Measurements from ENCODE around the gene UBE2S.
"Not testable (repeated sequence)": the region's sequence is repeated elsewhere in the genome, so short reads cannot be mapped to it uniquely, and the experiment has no call there.

UBE2S gene

DNA sequence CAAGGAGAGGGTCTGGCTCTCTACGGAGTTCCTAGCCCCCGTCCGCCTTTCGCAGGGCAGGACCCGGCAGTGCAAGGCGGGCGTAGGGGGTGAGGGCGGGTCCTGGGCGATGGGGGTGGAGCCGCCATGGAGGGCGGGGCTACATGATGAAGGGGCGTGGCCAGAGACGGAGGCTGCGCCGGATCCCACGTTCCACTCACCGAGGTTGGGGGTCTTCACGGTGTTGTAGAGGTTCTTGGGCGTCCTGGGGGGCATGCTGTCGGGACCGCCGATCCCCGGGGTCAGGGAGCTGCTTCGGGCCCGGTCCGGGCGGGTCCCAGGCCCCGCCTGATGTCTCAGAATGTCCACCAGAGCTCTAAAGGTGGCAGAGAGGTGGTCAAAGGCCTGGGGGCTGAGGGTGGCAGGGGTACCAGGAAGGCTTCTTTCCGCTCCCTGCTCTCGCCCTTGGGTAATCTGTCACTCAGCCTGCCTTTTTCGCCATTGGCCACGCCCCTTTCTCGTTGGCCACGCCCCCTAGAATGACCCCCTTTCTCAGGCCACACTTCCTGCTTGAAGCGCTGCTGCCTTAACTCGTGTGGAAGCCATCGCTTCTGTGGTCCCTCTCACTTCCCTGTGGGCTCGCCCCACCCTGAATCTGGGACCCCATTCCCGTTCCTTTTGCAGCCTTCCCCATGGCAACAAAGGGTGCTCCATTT, 33.0 kb upstream of the UBE2S start:
- no peak for DNase-seq (ENCODE audit: low spot score)

- no peak for DNase-seq (ENCODE audit: low spot score)
Observed at GRCh38 chr19:55439052-55439451, 31.5 kb upstream of the UBE2S start.

- peak; percentile 94 for DNase-seq (ENCODE audit: low spot score)
Observed at GRCh38 chr19:55437410-55437809, 29.8 kb upstream of the UBE2S start.

DNA sequence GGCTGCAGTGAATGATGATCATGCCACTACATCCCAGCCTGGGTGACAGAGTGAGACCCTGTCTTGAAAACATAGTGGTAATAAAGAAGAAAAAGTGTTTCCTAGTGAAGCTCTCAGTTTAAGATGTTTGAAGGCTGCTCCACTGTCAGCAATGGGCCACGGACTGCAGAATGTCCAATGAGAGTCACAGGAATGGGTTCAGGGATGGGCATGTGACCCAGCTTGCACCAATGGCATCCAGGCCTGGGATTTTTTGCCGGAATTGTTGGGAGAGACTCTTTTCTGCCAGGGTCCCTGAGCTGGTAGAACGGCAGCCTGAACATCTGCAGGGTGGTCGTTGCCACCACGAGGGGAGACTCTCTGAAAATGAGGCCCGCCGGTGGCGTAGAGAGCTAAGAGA, 29.3 kb upstream of the UBE2S start:
- DNase-seq (ENCODE audit: low spot score), result no peak

GRCh38 chr19:55435020-55435419, 27.4 kb upstream of the UBE2S start:
- DNase-seq (ENCODE audit: low spot score), result no peak

GRCh38 chr19:55434356-55434919, 26.9 kb upstream of the UBE2S start:
- DNase-seq (ENCODE audit: low spot score), result no peak

GRCh38 chr19:55433292-55433691, 25.7 kb upstream of the UBE2S start:
- DNase-seq (ENCODE audit: low spot score), result no peak

- DNase-seq (ENCODE audit: low spot score), result no peak
Observed at GRCh38 chr19:55432241-55432959, 24.8 kb upstream of the UBE2S start.

DNA sequence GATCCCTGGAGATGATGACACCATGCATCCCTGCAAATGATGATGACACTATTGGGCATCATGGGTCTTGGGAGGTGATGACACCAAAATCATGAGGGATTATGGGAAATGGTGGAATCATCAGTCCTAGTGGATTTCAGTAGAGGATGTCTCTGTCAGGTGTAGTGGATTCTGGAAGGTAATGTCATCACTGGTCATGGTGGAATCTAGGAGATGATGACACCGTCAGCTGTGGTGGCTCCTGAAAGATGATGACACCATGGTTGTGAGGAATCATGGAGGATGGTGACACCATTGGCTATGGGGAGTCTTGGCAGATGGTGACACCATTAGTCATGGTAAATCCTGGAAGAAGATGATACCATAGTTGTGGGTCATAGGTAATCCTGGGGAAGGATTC, 23.6 kb upstream of the UBE2S start:
- DNase-seq (ENCODE audit: low spot score), result no peak

DNA sequence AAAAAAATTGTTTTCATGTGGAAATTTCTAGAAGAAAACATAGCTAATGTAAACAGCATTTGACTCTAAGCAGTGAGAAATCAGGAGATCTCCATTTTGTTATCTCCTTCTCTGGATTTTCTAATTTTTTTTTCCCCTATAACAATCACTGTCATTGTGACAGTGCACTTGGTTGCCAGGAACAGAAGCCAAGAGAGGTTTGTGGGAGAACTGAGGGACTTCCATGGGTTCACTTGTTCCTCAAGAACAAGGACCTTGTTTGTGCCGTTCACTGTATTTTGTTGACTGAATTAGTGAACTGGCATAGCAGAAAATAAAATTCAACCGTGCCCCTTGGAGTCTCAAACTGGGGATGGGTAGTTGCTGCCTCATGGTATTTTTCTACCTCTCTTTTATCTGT, 18.5 kb upstream of the UBE2S start:
- DNase-seq (ENCODE audit: low spot score), result no peak

DNA sequence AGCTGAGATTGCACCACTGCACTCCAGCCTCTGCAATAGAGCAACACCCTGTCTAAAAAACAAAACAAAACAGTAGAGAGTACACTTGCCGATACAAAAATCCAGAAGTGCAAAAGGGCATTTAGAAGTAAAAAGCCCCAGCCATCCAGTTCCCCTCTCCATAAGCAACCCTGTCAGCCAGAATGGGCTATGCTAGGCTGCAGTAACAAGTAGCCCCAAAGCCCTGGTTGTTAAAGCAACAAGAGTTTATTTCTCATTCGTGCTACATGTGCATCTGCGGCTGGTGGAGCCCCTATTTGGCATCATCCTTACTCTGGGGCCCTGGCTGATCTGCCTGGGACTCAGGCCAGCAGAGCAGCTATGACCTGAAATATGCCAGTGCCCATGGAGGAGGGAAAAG, 16.9 kb upstream of the UBE2S start:
- DNase-seq (ENCODE audit: low spot score), result no peak

GRCh38 chr19:55423225-55424005, 15.8 kb upstream of the UBE2S start:
- DNase-seq (ENCODE audit: low spot score), result no peak

- not testable (repeated sequence) for DNase-seq (ENCODE audit: low spot score)
Observed at GRCh38 chr19:55421281-55421680, 13.7 kb upstream of the UBE2S start.

DNA sequence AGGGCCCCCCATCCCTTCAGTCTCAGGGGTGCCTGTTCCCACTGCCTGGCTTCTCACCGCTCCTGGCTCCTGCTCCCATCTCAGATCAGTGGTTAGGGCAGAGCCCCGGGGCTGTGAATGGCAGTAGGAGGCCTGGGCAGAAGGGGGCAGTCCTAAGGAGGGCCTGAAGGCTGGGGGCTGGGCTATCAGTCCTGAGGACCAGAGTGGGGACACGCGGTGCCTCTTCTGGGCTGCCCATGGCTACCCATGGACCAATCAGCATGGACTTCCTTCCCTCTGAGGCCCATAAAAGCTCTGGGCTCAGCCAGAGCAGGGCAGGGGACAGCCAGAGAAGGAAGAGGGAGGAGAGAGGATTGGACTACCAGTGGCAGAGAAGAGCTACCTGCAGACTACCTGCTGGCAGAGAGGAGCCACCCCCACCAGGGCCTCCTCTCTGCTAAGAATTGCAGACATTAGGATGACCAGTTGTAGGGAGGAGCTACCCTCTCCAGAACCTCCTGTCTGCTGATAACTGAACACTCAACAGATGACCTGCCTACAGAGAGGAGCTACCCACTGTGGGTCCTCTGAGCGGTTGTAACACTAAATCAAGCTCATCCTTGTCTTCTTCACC, 12.1 kb upstream of the UBE2S start:
- DNase-seq (ENCODE audit: low spot score), result no peak

DNA sequence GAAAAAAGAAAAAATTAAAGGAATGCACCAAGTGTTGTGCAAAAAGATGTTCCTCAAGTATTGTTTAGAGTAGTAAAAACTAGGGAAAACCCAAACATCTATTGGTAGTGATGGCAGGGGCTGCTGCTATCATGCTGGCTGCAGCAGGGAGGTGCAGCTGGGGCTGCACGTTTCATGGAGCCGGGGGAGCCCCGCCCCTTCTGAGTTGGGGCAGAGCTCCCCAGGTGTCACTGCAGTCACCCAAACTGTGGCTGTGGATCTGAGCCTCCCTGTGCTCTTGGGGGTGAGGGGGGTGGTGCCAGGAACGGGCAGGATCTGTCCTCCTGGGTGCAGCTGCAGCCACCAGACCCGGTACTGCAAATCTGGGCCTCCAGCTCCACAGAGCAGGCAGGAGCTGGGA, 11.5 kb upstream of the UBE2S start:
- DNase-seq (ENCODE audit: low spot score), result no peak

DNA sequence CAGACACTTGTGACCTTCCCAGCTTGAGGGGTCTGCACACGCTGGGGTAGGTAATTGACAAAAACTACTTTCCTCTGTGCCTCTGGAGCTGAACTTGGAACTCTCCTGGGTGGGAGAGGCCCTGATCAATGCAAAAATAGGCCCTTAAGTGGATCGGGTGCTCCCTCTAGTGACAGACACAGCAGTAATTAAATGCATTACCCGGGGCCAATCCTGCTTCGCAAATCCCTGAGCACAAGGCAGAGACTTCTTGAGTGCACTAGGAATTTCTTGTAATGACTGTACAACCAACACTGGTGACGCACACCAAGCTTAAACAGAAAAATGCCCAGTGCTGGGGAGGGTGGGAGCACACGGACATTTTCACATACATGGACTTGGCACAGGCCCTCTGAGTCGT, 10.6 kb upstream of the UBE2S start:
- peak; percentile 85 for DNase-seq (ENCODE audit: low spot score)

DNA sequence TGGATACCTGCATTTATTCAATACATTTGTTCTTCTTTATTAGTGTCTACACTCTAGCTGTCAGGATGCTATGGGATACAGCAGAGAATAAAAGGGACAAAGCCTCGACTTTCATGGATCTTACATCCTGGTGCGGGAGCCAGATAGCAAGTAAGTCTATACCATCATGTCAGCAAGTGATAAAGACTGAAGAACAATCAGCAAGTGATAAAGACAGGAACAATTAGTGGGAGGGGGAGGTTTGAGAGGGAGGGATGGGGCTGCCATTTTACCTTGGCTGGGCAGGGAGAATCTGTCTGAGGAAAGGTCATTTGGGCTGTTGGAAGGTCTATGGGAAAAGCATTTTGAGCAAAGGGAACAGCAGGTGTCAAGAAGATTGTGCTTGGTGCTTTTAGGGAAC, 2.6 kb upstream of the UBE2S start:
- DNase-seq (ENCODE audit: low spot score), result no peak

GRCh38 chr19:55409179-55409578, 1.6 kb upstream of the UBE2S start:
- DNase-seq (ENCODE audit: low spot score), result not testable (repeated sequence)

GRCh38 chr19:55408533-55408872, 915 bp upstream of the UBE2S start:
- DNase-seq (ENCODE audit: low spot score), result no peak

DNA sequence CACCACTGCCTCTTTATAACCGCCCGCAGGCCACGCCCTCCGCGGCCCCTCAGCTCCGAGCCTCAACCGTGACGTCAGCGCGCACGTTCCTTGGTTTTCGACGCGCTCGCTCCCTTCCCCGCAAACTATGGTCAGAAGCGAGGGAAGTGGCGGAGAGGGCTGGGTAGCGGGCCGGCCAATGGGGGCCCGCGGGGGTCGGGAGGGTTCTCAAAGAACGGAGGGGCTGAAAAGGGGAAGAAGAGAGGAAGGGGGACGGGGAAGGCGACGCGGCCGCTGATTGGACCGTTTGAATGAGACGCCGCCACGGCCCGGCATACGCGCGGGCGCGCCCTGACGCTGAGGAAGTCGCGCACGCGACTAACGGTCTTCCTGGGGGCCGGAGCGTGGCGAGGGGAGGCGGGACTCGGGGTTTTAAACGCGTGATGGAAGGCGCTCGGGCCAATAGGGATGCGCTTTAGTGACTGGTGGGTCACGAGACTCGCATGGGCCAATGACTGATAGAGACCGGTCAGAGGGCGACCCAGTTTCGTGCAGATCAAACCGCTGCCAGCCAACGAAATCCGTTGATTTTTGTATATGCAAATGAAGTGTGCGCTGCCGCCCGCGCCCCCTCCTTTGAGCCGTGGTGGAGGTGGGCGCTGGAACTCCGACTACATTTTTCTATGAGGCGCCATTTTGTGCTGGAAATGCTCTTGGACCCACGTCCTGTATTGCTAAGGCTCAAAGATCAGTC, 378 bp upstream of the UBE2S start:
- DNase-seq (ENCODE audit: low spot score), result peak; percentile 100

DNA sequence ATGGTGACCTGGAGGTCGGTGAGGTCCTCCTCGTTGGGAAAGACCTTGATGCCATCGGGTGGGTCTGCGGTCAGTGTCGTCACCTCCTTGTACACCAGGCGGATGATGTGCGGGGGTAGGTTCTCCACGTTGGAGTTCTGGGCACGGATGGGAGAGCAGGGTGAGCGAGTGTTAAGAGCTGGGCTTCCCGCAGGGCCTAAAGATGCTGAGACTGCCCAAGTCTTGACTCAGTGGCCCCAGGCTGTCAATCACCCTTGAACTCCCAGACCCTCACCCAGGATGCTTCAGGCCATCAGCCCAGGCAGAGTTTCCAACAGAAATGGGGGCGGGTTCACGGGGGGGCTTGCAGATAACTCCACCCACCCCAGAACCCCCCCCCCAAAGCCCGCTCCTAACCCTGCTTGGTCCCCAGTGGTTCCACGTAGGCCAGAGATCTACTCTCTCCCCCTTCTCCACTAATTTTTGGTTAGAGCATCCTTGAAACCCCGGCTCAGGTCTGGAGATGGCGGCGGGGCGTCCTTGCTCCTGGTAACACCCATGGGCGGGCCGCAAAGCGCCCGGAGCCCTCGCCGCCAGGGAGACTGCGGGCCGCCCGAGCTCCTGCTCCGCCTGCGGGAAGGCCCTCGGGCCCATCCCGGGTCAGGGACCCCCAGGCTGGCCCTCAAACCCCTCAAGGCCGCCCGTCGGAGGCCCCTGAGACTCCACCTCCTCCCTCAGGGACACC, 600 bp downstream of the UBE2S start:
- no peak for DNase-seq (ENCODE audit: low spot score)

All from HuH-7 (cell line).